HepG2 (cell line): ENCODE results near the gene KLC3. TPM values are rescaled to one million over a fixed set of nuclear protein-coding genes. Genes with fewer than 3 reads are reported as not detected.

Source experiments
- ATAC-seq: fragments of 200-7000 bp; cut with Tn5 transposase; 3 replicates; pipeline ENCODE4 v1.9.1; 2020; ENCODE audit warnings: mild to moderate bottlenecking, moderate library complexity
- BruUV-seq: library from RNA; stranded (reverse); fragments of 400-500 nt; replicated peaks from 2 replicates; lab custom pipeline; 2021; lab: Mats Ljungman, UMichigan
- CTCF ChIA-PET: fragments of 300-600 bp; formaldehyde crosslinking; extraction: SDS; loops from one replicate; lab custom pipeline; 2021; ENCODE audit warnings: low total read pairs, inconsistent platforms, low intra/inter-chr PET ratio; lab: Yijun Ruan, JAX
- POLR2A ChIA-PET: fragments of 350-600 bp; sonication (Branson Sonifier 250); formaldehyde crosslinking; loops from one replicate; lab custom pipeline; 2020; ENCODE audit warnings: antibody characterized with exemption, inconsistent platforms; lab: Yijun Ruan, JAX
- DNase-seq: peaks from one replicate; pipeline ENCODE4 v3.0.0-alpha.2; 2015; ENCODE audit warnings: low spot score
- FAIRE-seq: peaks from 3 replicates; lab custom pipeline; 2011; peaks lifted over from hg19 to GRCh38; lab: Jason Lieb, UNC
- H2AFZ ChIP-seq: one replicate; pipeline ENCODE4 v1.6.1; 2011; ENCODE audit warnings: low read length, inconsistent platforms
- H3K27ac ChIP-seq: fragments of 300-600 bp; 3 replicates; pipeline ENCODE4 v1.8.0; 2011; ENCODE audit warnings: mixed run types, mild to moderate bottlenecking, mixed read lengths, low read length, inconsistent platforms; ENCODE audit not compliant: insufficient read depth; ENCODE audit errors: extremely low read length
- H3K27me3 ChIP-seq, 2 experiments: fragments of 200-600 bp in 1 of 2; 2 replicates in 1 of 2; 3 replicates in 1 of 2; pipeline versions ENCODE4 v1.6.0 to v1.8.0; 2011; ENCODE audit warnings: low read length in 2 of 2, mild to moderate bottlenecking in 2 of 2, moderate library complexity in 2 of 2, inconsistent platforms in 1 of 2; ENCODE audit not compliant: insufficient read depth in 2 of 2, control insufficient read depth in 1 of 2
- H3K36me3 ChIP-seq, 2 experiments: fragments of 200-600 bp in 1 of 2; replicated peaks in 1 of 2; 2 replicates in 1 of 2; 3 replicates in 1 of 2; pipeline versions ENCODE4 v1.5.1 to v1.8.0; 2011; ENCODE audit warnings: low read length in 2 of 2, inconsistent platforms in 1 of 2; ENCODE audit not compliant: insufficient read depth in 2 of 2, control insufficient read depth in 1 of 2
- H3K4me1 ChIP-seq: 2 replicates; pipeline ENCODE4 v1.5.1; 2012; ENCODE audit warnings: low read length, inconsistent platforms; ENCODE audit not compliant: insufficient read depth
- H3K4me2 ChIP-seq: 2 replicates; pipeline ENCODE4 v1.6.0; 2011; ENCODE audit warnings: low read depth, low read length, inconsistent platforms
- H3K4me3 ChIP-seq, 3 experiments: fragments of 200-600 bp in 1 of 3; sonication (generic), shearing (Covaris generic) in 1 of 3; replicated peaks in 1 of 3; 2 replicates each; pipeline ENCODE4 v1.5.1; 2011 to 2016; ENCODE audit warnings: low read length in 3 of 3, inconsistent platforms in 2 of 3, low read depth in 2 of 3, mild to moderate bottlenecking in 2 of 3, control low read depth in 1 of 3, mixed read lengths in 1 of 3; ENCODE audit not compliant: insufficient read depth in 1 of 3
- H3K79me2 ChIP-seq: one replicate; pipeline ENCODE4 v1.6.1; 2011; ENCODE audit warnings: low read length, inconsistent platforms; ENCODE audit not compliant: insufficient read depth
- H3K9ac ChIP-seq: 2 replicates; pipeline ENCODE4 v1.6.0; 2011; ENCODE audit warnings: mild to moderate bottlenecking, low read depth, low read length, inconsistent platforms; ENCODE audit not compliant: insufficient read depth
- H3K9me3 ChIP-seq: 2 replicates; pipeline ENCODE4 v1.5.1; 2012; ENCODE audit warnings: mild to moderate bottlenecking, low read length
- H4K20me1 ChIP-seq: 2 replicates; pipeline ENCODE4 v1.6.0; 2011; ENCODE audit warnings: inconsistent platforms, mild to moderate bottlenecking, low read length, moderate library complexity; ENCODE audit not compliant: insufficient read depth
- AGO1 ChIP-seq: fragments of 200-400 bp; formaldehyde crosslinking; IDR thresholded peaks from 2 replicates; pipeline ENCODE4 v1.6.1; 2017; ENCODE audit warnings: mild to moderate bottlenecking, low read depth, low read length, moderate library complexity; ENCODE audit not compliant: poor library complexity, severe bottlenecking
- CHD4 ChIP-seq: fragments of 200-600 bp; sonication (generic); IDR thresholded peaks from 2 replicates; pipeline ENCODE4 v1.7.0; 2017; ENCODE audit warnings: mild to moderate bottlenecking, low read length, borderline replicate concordance
- E2F2 ChIP-seq: sonication (generic); formaldehyde crosslinking; IDR thresholded peaks from 2 replicates; pipeline ENCODE4 v1.4.0; 2020; ENCODE audit warnings: missing genetic modification reagents, borderline replicate concordance
- IRF2 ChIP-seq: IDR thresholded peaks from 2 replicates; pipeline ENCODE4 v1.6.1; 2018; ENCODE audit warnings: missing genetic modification reagents, missing compliant biosample characterization
- RCOR2 ChIP-seq: IDR thresholded peaks from 2 replicates; pipeline ENCODE4 v1.6.1; 2016; ENCODE audit warnings: missing biosample characterization, missing genetic modification reagents
- SMYD3 ChIP-seq: sonication (generic); formaldehyde crosslinking; IDR thresholded peaks from 2 replicates; pipeline ENCODE4 v1.8.1; 2023; ENCODE audit warnings: mild to moderate bottlenecking, missing genetic modification reagents
- ZMYM3 ChIP-seq: sonication (generic); formaldehyde crosslinking; IDR thresholded peaks from 2 replicates; pipeline ENCODE4 v1.5.1; 2020; ENCODE audit warnings: mild to moderate bottlenecking, missing genetic modification reagents
- ZNF629 ChIP-seq: sonication (generic); formaldehyde crosslinking; conservative IDR thresholded peaks from 2 replicates; pipeline ENCODE4 v1.5.0; 2020; ENCODE audit warnings: missing genetic modification reagents
- ZNF710 ChIP-seq: sonication (generic); formaldehyde crosslinking; IDR thresholded peaks from 2 replicates; pipeline ENCODE4 v1.5.0; 2020; ENCODE audit warnings: mild to moderate bottlenecking, missing genetic modification reagents, borderline replicate concordance
- WGBS: methylation state at CpG from one replicate; pipeline ENCODE4 v1.1.6; 2017; ENCODE audit warnings: low lambda C conversion rate; 5-methylcytosine and 5-hydroxymethylcytosine counted together
- in situ Hi-C: cut with HindIII; loops from 2 replicates; pipeline ENCODE4 v1.10.0; 2017; ENCODE audit warnings: low pct_unique_long_range_greater_than_20kb; ENCODE audit not compliant: extremely low pct_ligation_motif_present
- intact Hi-C: fragments of 100-400 bp; cut with micrococcal nuclease; formaldehyde crosslinking; loops from one replicate; pipeline ENCODE4 v1.10.0; 2022; ENCODE audit not compliant: unreplicated experiment
- polyA plus RNA-seq, 8 experiments: library from polyadenylated mRNA; depleted of rRNA in 3 of 8; stranded (reverse) in 7 of 8; unstranded in 1 of 8; fragments of >200 nt; fragmentation: Illumina TruSeq in 4 of 8; extraction: Trizol in 4 of 8; gene quantifications; 2 replicates each; pipeline versions ENCODE4 v1.2.1 to v1.2.3, GENCODE V29; 2011 to 2016; ENCODE audit warnings: low read depth in 4 of 8, missing spikeins in 1 of 8, mixed read lengths in 1 of 8; ENCODE audit not compliant: insufficient read depth in 1 of 8
- total RNA-seq, 5 experiments: library from RNA; depleted of rRNA; stranded (reverse); fragments of >200 nt; fragmentation: Illumina TruSeq; extraction: Trizol; gene quantifications; 2 replicates each; pipeline ENCODE4 v1.2.3, GENCODE V29; 2016; ENCODE audit warnings: low read depth in 1 of 5

KLC3 gene
- total and polyA plus RNA-seq, 2 of the 13 experiments (the other 11 are each of a cell fraction or from before 2014, with no cell fraction given): 0.13 TPM; not detected in 1

GRCh38 chr19:45368127-45368526 lies 27.6 kb downstream of the KLC3 start:
- ChIA-PET POLR2A (no interaction called here), CTCF (no interaction called here)
- no peak overlapping the region for H3K9ac ChIP-seq
- H3K4me3 ChIP-seq: no peak overlapping the region
- WGBS: 96% methylated on average over 4 of the region's 4 CpGs
- no peak overlapping the region for H3K27ac ChIP-seq
- H3K79me2 ChIP-seq: peaks cover 8% of the 10 kb centered on the region
- H4K20me1 ChIP-seq: peaks cover 4% of the 10 kb centered on the region; the same call in 1 of the 2 replicates
- in situ Hi-C loops (no loop called here), intact Hi-C loops (no loop called here)
- no TSS peak for BruUV-seq
- TF ChIP-seq IRF2 (CRISPR knock-in tag) (no peak), ZNF629 (CRISPR knock-in tag) (peak; percentile 97), E2F2 (CRISPR knock-in tag) (no peak), ZNF710 (no peak), RCOR2 (CRISPR knock-in tag) (0 out of 2 replicates have a peak, but pooled peaks have one; percentile 29), SMYD3 (CRISPR knock-in tag) (no peak), ZMYM3 (CRISPR knock-in tag) (peak; percentile 81), CHD4 (peak; percentile 90), AGO1 (no peak)
- ATAC-seq (no peak), FAIRE-seq (no peak), DNase-seq (no peak)
- peaks cover 9 to 11% of the 10 kb centered on the region in 2 experiments; a peak in 4 of 5 replicates for H3K36me3 ChIP-seq
- H3K27me3 ChIP-seq: no peaks in the 10 kb centered on the region
- H2AFZ ChIP-seq: no peak overlapping the region
- no peaks in the 10 kb centered on the region for H3K9me3 ChIP-seq
- H3K4me2 ChIP-seq: no peak overlapping the region
- H3K4me1 ChIP-seq: peaks cover 31% of the 10 kb centered on the region
